Ovary (tissue), 3 donors: Measurements from ENCODE around the gene DNAJC21.

Experiments
- POLR2A ChIP-seq: fragments of 450-650 bp; IDR thresholded peaks from one replicate; pipeline ENCODE4 v1.6.1; 2017; ENCODE audit warnings: antibody characterized with exemption, mild to moderate bottlenecking, moderate library complexity
- TF ChIP-seq, protein P1 (sequence below), 3 donors: fragments of 450-650 bp in 2 of 3; fragments of 200-600 bp in 1 of 3; IDR thresholded peaks; one replicate each; pipeline versions ENCODE4 v1.5.1 to v1.8.0; 2016 to 2022; ENCODE audit warnings: antibody characterized with exemption in 3 of 3, mild to moderate bottlenecking in 1 of 3
- donor health status: DM: no; HTN: no; CAD: no.

DNA sequence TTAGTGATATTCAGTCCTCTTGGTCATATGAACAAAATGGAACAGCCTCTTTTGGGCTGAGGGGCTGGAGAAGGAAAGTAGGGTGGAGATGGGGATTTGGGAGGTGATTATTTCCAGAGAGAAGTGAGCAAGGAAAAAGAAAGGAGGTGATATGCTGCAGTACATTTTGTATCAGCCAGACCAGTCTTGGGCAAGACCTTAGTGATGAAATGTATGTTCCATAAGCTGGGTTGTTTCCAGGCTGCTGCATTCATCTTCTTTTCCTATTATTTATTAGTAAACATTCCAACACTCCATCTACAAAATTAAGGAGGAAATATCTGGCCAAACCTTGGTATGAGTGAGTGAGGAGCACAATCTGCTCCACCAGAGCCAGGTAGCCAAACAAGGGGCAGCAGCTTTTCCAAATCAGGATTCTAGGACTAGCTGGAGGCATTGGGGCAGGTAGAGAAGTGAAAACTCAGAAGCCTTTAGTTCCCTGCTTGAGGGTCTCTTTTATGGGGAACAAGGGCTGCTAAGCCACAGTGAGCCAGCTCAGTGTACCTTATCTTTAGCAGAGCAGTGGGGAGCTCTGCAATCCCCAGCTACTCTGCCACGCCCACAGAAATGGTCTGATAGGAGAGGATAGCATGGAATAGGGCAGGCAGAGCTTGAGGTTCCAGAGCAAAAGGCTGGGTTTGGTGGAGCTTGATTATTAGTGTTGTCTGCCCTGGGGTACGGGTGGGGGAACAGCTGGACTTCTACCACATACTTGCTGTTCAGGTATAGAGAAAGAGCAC is 33.5 kb upstream of the DNAJC21 start:
- TF ChIP-seq, protein P1, sequence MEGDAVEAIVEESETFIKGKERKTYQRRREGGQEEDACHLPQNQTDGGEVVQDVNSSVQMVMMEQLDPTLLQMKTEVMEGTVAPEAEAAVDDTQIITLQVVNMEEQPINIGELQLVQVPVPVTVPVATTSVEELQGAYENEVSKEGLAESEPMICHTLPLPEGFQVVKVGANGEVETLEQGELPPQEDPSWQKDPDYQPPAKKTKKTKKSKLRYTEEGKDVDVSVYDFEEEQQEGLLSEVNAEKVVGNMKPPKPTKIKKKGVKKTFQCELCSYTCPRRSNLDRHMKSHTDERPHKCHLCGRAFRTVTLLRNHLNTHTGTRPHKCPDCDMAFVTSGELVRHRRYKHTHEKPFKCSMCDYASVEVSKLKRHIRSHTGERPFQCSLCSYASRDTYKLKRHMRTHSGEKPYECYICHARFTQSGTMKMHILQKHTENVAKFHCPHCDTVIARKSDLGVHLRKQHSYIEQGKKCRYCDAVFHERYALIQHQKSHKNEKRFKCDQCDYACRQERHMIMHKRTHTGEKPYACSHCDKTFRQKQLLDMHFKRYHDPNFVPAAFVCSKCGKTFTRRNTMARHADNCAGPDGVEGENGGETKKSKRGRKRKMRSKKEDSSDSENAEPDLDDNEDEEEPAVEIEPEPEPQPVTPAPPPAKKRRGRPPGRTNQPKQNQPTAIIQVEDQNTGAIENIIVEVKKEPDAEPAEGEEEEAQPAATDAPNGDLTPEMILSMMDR (IDR thresholded peaks at IDR 0.05) = no peak
- no peak for TF ChIP-seq POLR2A
